ENCODE results near the gene RAB21. TPM values are rescaled to one million over a fixed set of nuclear protein-coding genes. Genes with fewer than 3 reads are reported as not detected.

RAB21 gene
- total RNA-seq, 1 donor from 2014 or later: 91.7 TPM

GRCh38 chr12:71849109-71849851 is 94.6 kb downstream of the RAB21 start:
- peaks cover 15% of the 10 kb centered on the region for H3K4me1 Mint-ChIP-seq
- H3K27me3 Mint-ChIP-seq: no peaks in the 10 kb centered on the region
- H3K4me3 Mint-ChIP-seq: no peak overlapping the region
- H3K9me3 Mint-ChIP-seq: no peaks in the 10 kb centered on the region
- peaks cover 42% of the 10 kb centered on the region for H3K36me3 Mint-ChIP-seq (ENCODE audit: low read depth)
- no peak overlapping the region for H3K27ac Mint-ChIP-seq
- intact Hi-C loops (cut with micrococcal nuclease): no loop called here
- DNase-seq: no peak

Other genes starting within 250 kb of the RAB21 start
- gene ZFC3H1, start 91.0 kb upstream of the RAB21 start, total RNA-seq: 63.3 and 64.6 TPM in 2 replicates
- gene THAP2, start 90.6 kb upstream of the RAB21 start, total RNA-seq: 5.7 and 6.9 TPM in 2 replicates
- 10.2 and 13.5 TPM in 2 replicates for gene TMEM19, start 68.8 kb upstream of the RAB21 start, total RNA-seq
- gene TBC1D15, start 84.9 kb downstream of the RAB21 start, total RNA-seq: 40.9 and 43.2 TPM in 2 replicates
- gene TPH2, start 184.0 kb downstream of the RAB21 start, total RNA-seq: not detected in 2 replicates

Measured in activated CD4-positive, alpha-beta T cell treated with anti-CD3 and anti-CD28 coated beads, Interleukin-2, amount 10 ng/mL, durations not matched to agents 24 days and 14 days (primary cell).